Measurements from ENCODE around the gene ZNF503. TPM values are rescaled to one million over a fixed set of nuclear protein-coding genes. Genes with fewer than 3 reads are reported as not detected.

Gene ZNF503
- total and polyA plus RNA-seq, 4 donors = 6.4 to 32.2 (median 20.6) TPM

DNA sequence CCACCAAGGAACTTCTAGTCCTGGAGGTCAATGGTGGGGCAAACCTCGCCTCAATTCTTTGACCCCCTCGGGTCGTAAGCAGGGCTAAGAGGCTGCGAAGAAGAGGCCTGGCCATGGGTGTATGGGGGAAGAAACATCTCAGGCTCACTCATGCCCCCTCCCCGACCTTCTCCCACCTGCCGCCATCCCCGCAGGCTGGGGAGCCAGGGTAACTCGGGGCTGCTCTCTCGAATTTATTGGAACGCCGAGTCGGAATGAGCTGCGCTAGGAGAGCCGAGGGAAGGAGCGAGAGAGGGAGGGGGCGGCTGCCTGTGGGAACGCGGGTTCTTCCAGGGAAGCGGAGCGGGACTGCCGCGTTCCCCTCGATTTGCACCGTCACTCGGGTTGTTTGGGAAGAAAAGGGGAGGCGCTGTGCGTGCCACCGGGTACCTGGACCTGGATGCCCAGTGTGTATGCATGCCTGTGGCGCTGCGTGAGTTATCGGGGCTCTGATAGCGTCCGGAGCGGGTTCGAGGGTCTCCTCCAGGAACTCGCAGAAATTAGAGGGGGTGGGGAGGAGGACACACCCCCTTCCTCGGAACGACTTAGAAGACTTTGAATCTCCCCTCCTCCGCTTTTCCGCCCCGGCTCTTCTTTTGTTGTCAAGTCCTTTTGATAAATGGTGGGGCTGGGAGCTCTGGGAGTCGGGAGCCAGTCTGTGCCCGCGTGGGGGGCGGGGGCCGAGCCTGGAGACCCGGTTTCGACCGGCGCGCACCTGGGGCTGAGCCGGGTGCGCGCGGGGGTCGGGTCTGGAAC lies 1.8 kb upstream of the ZNF503 start:
- Histone ChIP-seq H3K27me3 (ENCODE audit: control insufficient read depth, insufficient read depth, low read length) (peaks cover 68% of the 10 kb centered on the region), H3K4me1 (ENCODE audit: control insufficient read depth, insufficient read depth, low read length) (peaks cover 79% of the 10 kb centered on the region)

DNA sequence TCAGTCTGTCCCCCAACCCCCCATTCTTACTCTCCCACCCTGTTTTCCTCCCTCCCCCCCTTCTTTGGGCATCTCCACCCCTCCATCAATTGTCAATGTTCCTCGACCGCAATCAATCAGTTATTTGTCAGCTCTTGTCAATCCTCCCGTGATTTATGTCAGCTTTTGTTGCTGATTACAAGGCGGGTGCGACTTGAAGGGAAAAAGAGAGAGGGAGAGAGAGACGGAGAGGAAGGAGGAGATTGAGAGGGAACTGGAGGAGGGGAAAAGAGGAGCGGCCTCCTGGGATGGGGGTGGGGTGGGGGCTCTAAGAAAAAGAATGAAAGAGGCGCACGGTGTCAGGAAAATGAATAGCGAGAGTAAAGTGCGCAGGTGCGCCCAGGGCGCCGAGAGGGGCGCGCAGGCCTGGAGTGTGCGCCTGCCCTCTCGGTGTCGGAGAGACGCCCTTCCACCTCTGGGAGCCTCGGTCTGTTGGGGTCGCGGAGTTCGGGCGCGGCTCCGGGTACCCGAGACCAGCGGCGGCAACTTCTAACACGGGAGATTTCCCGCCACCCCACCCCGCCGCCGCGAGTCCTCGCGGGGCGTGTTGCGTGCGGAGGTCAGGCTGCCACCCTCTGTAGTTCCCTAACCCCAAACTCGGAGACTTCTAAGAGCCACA lies 1.1 kb upstream of the ZNF503 start:
- peaks cover 26% of the 10 kb centered on the region for H3K36me3 ChIP-seq (ENCODE audit: control insufficient read depth, insufficient read depth, low read length)
- H3K4me1 ChIP-seq (ENCODE audit: control insufficient read depth, insufficient read depth, low read length) = peaks cover 75% of the 10 kb centered on the region
- H3K4me3 ChIP-seq (ENCODE audit: low read depth, low read length) = peak overlapping the region; percentile 84
- peak overlapping the region; percentile 96 for H3K27ac ChIP-seq (ENCODE audit: low read depth, low read length)
- H3K9me3 ChIP-seq (ENCODE audit: control insufficient read depth, insufficient read depth, low read length) = no peaks in the 10 kb centered on the region
- peak in 2 of 6 donors; percentile 26 to 88 for DNase-seq (ENCODE audit: low read depth in 4 of 6, low spot score in 6 of 6)
- H3K27me3 ChIP-seq (ENCODE audit: control insufficient read depth, insufficient read depth, low read length) = peaks cover 64% of the 10 kb centered on the region
- 0% methylated on average over 38 of the region's 42 CpGs for WGBS (ENCODE audit: insufficient coverage)

More for the DNA sequence above, 1.8 kb upstream of the ZNF503 start:
- Histone ChIP-seq H3K4me3 (ENCODE audit: low read depth, low read length) (peak overlapping the region; percentile 84), H3K9me3 (ENCODE audit: control insufficient read depth, insufficient read depth, low read length) (no peaks in the 10 kb centered on the region), H3K36me3 (ENCODE audit: control insufficient read depth, insufficient read depth, low read length) (peaks cover 26% of the 10 kb centered on the region), H3K27ac (ENCODE audit: low read depth, low read length) (peak overlapping the region; percentile 96)
- peak in 5 of 6 donors; percentile 41 to 84 (median 62) for DNase-seq (ENCODE audit: low read depth in 4 of 6, low spot score in 6 of 6)
- 0% methylated on average over 46 of the region's 56 CpGs for WGBS (ENCODE audit: insufficient coverage)

DNA sequence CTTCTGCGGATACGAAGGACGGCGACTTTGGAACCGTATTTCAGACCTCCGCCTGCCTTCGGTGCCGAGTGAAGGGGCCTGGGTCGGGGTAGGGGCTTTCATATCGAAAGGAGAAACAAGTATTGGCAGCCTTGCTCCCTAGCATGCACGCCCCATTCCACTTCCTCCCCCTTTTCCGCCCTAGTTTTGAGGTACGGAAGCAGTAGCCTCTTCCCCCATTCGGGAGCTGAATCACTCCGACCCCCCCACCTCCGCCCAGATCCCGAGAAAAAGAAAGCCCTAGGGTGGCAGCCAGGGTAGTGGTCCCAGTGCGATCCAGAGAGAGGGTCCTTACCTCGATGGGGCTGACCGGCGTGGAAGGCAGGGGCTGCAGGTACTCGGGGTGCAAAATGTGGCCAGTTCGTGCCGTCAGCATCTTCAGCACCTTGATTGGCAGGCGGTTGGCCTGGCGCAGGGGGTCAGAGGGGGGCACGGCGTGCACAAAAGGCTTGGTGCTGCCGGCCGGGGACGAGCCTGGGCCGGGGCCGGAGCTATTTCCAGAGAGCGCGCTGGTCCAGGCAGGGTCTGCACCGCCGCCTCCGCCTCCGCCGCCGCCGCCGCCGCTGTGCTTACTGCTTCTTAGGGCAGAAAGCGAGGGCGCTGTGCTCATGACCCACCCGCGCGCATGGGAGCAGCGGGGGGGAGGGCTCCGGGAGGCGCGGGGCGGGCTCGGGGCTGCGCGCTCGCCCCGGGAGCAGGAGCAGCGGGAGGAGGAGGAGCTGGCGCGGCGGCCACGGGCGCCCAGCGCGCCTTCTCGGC lies 594 bp downstream of the ZNF503 start:
- peaks cover 76% of the 10 kb centered on the region for H3K4me1 ChIP-seq (ENCODE audit: control insufficient read depth, insufficient read depth, low read length)
- H3K27me3 ChIP-seq (ENCODE audit: control insufficient read depth, insufficient read depth, low read length) = peaks cover 63% of the 10 kb centered on the region
- peak in 5 of 6 donors; percentile 15 to 77 (median 28) for DNase-seq (ENCODE audit: low read depth in 4 of 6, low spot score in 6 of 6)
- H3K4me3 ChIP-seq (ENCODE audit: low read depth, low read length) = peak overlapping the region; percentile 84
- H3K9me3 ChIP-seq (ENCODE audit: control insufficient read depth, insufficient read depth, low read length) = no peaks in the 10 kb centered on the region
- under 1% methylated on average over 63 of the region's 68 CpGs for WGBS (ENCODE audit: insufficient coverage)
- H3K27ac ChIP-seq (ENCODE audit: low read depth, low read length) = peak overlapping the region; percentile 96
- H3K36me3 ChIP-seq (ENCODE audit: control insufficient read depth, insufficient read depth, low read length) = peaks cover 29% of the 10 kb centered on the region

DNA sequence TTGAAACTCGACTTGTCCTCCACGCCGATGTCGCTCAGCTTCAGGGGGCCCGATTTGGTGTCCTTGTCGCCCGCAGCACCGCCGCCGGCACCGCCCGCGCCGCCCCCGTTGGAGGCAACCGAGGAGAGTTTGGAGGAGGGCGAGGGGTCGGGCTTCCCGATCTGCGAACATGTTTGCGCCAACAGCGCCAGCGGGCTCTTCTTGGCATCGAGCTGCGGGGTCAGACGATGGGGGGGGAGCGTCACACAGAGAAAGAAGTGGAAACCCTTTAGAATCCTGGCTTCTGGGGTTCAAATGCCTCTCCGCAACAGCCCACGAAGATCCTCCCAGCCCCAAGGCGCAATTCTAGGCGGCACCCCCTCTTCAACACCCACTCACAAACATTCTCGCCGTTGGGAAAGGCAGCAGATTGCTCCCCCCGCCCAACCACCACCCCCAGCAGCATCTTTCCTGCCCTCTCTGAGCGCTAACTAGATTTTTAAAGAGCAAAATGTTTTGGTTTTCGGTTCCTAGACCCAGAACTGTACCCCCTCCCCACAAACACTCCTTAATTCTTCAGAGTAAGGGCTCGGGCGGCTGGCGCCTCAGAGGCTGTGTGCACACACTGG lies 1.3 kb downstream of the ZNF503 start:
- whole genome bisulfite sequencing (ENCODE audit: insufficient coverage) = 0% methylated on average over 38 of the region's 39 CpGs
- peaks cover 31% of the 10 kb centered on the region for H3K36me3 ChIP-seq (ENCODE audit: control insufficient read depth, insufficient read depth, low read length)
- no peaks in the 10 kb centered on the region for H3K9me3 ChIP-seq (ENCODE audit: control insufficient read depth, insufficient read depth, low read length)
- H3K27ac ChIP-seq (ENCODE audit: low read depth, low read length) = peak overlapping the region; percentile 96
- peaks cover 67% of the 10 kb centered on the region for H3K27me3 ChIP-seq (ENCODE audit: control insufficient read depth, insufficient read depth, low read length)
- peak in 4 of 6 donors; percentile 19 to 49 (median 26) for DNase-seq (ENCODE audit: low read depth in 4 of 6, low spot score in 6 of 6)
- H3K4me3 ChIP-seq (ENCODE audit: low read depth, low read length) = peak overlapping the region; percentile 84
- peaks cover 76% of the 10 kb centered on the region for H3K4me1 ChIP-seq (ENCODE audit: control insufficient read depth, insufficient read depth, low read length)

DNA sequence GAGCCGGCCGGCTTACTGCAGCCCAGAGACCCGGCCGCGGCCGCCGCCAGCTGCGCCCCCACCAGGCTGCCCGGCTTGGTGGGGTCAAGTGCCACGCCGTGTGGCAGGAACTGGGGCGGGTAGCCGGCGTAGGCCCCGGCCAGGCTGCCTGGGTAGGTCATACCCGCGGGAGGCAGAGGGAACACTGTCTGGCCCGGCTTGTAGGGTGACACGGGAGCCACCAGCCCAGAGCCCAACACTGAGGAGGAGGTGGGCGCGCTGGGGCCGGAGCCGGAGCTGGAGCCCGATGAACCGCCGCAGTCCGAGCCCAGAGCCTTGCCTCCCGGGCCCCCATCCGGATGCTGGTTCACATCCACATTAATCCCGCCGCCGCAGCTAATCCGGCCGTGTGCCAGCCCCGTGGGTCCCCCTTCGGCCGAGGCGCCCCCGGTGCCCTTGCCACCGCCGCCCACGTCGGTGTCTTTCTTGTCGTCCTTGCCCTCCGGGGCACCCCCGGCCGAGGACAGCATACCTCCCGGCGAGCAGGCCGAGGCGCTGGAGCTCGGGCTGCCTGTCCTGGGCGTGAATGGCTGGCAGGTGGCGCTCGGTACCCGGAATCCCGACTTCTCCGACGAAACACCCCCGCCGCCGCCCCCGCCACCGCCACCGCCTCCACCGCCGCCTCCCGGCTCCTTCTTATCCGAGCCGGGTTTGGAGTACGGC lies 2.0 kb downstream of the ZNF503 start:
- H3K27ac ChIP-seq (ENCODE audit: low read depth, low read length) = peak overlapping the region; percentile 96
- H3K36me3 ChIP-seq (ENCODE audit: control insufficient read depth, insufficient read depth, low read length) = peaks cover 33% of the 10 kb centered on the region
- peak; percentile 28 to 89 (median 56) for DNase-seq (ENCODE audit: low read depth in 4 of 6, low spot score in 6 of 6)
- H3K27me3 ChIP-seq (ENCODE audit: control insufficient read depth, insufficient read depth, low read length) = peaks cover 65% of the 10 kb centered on the region
- H3K4me1 ChIP-seq (ENCODE audit: control insufficient read depth, insufficient read depth, low read length) = peaks cover 76% of the 10 kb centered on the region
- WGBS (ENCODE audit: insufficient coverage) = under 1% methylated on average over 57 of the region's 71 CpGs
- no peaks in the 10 kb centered on the region for H3K9me3 ChIP-seq (ENCODE audit: control insufficient read depth, insufficient read depth, low read length)
- peak overlapping the region; percentile 84 for H3K4me3 ChIP-seq (ENCODE audit: low read depth, low read length)

DNA sequence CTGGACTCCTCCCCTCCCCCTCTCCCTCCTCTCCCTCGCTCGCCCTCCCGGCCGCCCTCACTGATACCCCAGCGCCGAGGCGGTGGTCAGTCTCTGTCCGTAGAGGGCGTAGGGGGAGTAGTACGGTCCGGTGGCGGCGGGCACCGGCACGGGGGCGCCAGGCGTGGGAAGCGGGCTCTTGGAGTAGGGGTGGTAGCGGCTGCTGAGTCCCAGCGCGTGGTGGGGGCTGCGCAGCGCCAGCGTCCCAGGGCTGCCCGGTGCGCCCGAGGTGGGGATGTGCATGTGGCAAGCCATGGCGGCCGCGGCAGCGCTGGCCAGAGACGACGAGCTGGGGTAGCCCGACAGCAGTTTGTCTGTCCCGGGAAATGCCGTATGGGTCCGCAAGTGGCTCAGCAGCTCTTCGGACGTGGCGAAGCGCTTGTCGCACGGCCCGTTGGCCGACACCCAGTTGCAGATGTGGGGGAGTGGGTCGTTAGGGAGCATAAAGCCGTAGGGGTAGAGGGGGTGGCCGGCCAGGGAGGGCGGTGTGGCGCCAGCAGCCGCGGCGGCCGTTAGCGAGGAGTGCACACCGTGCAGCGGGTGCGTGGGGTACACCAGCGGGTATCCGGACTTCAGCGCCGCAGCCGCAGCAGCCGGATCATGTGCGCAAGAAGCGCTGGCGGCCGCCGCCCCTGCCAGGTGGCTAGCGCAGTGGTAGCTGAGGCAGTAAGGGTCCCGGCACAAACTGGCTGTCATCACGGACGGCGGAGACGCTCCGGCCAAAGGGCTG lies 2.7 kb downstream of the ZNF503 start:
- WGBS (ENCODE audit: insufficient coverage) = 8% methylated on average over 72 of the region's 76 CpGs
- peaks cover 62% of the 10 kb centered on the region for H3K27me3 ChIP-seq (ENCODE audit: control insufficient read depth, insufficient read depth, low read length)
- H3K27ac ChIP-seq (ENCODE audit: low read depth, low read length) = peak overlapping the region; percentile 96
- H3K36me3 ChIP-seq (ENCODE audit: control insufficient read depth, insufficient read depth, low read length) = peaks cover 33% of the 10 kb centered on the region
- no peaks in the 10 kb centered on the region for H3K9me3 ChIP-seq (ENCODE audit: control insufficient read depth, insufficient read depth, low read length)
- peaks cover 71% of the 10 kb centered on the region for H3K4me1 ChIP-seq (ENCODE audit: control insufficient read depth, insufficient read depth, low read length)
- H3K4me3 ChIP-seq (ENCODE audit: low read depth, low read length) = peak overlapping the region; percentile 84
- peak in 5 of 6 donors; percentile 5 to 54 (median 29) for DNase-seq (ENCODE audit: low read depth in 4 of 6, low spot score in 6 of 6)

DNA sequence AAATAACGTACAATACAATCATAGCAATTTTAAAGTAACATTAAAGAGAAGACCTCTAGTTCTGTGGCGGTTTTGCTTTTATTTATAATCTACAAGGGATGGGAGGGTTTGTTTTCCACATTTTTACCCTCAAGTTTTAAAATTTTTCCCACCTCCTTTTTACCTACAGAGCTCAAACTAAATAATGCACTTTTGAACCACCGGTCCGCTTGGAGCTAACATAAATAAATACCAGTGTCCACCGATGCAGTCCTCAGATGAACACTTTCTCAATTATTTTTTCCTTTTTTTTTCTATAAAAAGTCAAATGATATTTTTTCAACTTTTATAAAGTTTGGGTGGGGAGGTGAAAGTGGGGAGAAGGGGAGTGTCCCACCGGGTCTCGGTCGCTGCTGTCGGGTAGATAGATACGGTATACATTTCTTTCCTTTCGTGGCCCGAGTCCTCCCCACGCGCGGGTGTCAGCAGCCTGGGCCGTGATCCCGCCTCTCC lies 3.3 kb downstream of the ZNF503 start:
- Histone ChIP-seq H3K4me1 (ENCODE audit: control insufficient read depth, insufficient read depth, low read length) (peaks cover 65% of the 10 kb centered on the region), H3K9me3 (ENCODE audit: control insufficient read depth, insufficient read depth, low read length) (no peaks in the 10 kb centered on the region), H3K36me3 (ENCODE audit: control insufficient read depth, insufficient read depth, low read length) (peaks cover 33% of the 10 kb centered on the region), H3K27ac (ENCODE audit: low read depth, low read length) (peak overlapping the region; percentile 96), H3K27me3 (ENCODE audit: control insufficient read depth, insufficient read depth, low read length) (peaks cover 56% of the 10 kb centered on the region), H3K4me3 (ENCODE audit: low read depth, low read length) (peak overlapping the region; percentile 84)
- DNase-seq (ENCODE audit: low read depth in 4 of 6, low spot score in 6 of 6) = peak in 5 of 6 donors; percentile 13 to 42 (median 17)
- WGBS (ENCODE audit: insufficient coverage) = 14% methylated on average over 8 of the region's 17 CpGs

DNA sequence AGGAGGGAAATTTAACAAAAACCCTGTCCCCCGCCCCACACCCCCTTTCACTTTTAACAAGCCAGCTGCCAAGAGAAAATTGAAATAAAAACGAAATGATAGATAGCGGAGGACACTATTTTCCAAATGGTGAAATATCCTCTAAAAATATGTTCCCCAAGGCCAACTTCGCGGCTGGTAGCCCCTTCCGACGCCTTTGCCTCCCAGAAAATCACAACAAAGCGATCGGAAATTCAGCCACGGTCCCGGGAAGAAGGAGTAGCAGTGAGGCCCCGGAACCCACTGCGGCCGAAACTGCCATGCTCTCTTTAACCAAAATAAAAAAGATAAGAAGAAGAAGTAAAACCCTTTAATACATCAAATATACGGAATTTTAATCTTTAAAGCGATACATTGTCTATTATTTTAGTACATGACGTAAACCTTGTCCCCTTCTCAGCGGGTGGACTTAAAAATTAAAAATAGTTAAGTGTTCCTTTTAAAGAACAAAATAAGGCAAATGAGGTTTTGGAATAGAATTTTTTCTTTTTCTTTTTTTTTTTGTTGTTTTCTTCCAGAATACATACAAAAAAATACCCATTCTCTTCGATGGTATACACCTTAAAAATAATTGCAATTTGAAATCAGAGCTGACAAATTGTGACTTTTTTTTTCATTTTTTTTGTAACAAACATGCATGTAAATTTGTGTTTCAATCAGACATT lies 3.9 kb downstream of the ZNF503 start:
- peaks cover 33% of the 10 kb centered on the region for H3K36me3 ChIP-seq (ENCODE audit: control insufficient read depth, insufficient read depth, low read length)
- H3K9me3 ChIP-seq (ENCODE audit: control insufficient read depth, insufficient read depth, low read length) = no peaks in the 10 kb centered on the region
- H3K27ac ChIP-seq (ENCODE audit: low read depth, low read length) = peak overlapping the region; percentile 96
- peaks cover 51% of the 10 kb centered on the region for H3K27me3 ChIP-seq (ENCODE audit: control insufficient read depth, insufficient read depth, low read length)
- WGBS (ENCODE audit: insufficient coverage) = 35% methylated on average over 6 of the region's 19 CpGs
- DNase-seq (ENCODE audit: low read depth in 4 of 6, low spot score in 6 of 6) = peak; percentile 13 to 65 (median 40)
- peak overlapping the region; percentile 84 for H3K4me3 ChIP-seq (ENCODE audit: low read depth, low read length)
- peaks cover 59% of the 10 kb centered on the region for H3K4me1 ChIP-seq (ENCODE audit: control insufficient read depth, insufficient read depth, low read length)
